ENCODE data around the gene UNC13A.

UNC13A gene

GRCh38 chr19:17722655-17723240, 34.6 kb upstream of the UNC13A start:
- Histone ChIP-seq H3K27me3 (no peaks in the 10 kb centered on the region), H3K4me3 (no peak overlapping the region), H3K9me3 (no peaks in the 10 kb centered on the region), H3K4me1 (peaks cover 0 to 44% (median 36%) of the 10 kb centered on the region in 4 donors), H3K27ac (no peak overlapping the region), H3K36me3 (peaks cover 31 to 60% (median 44%) of the 10 kb centered on the region in 3 donors)
- DNase-seq = no peak
- TF ChIP-seq CTCF (IDR thresholded peaks at IDR 0.05) = no peak
- intact Hi-C loops (cut with DNase I; ENCODE audit: low total_unique reads) = no loop called here

GRCh38 chr19:17721821-17722220, 33.7 kb upstream of the UNC13A start:
- peak in 1 of 2 donors; percentile 51 for DNase-seq
- peaks cover 0 to 53% (median 43%) of the 10 kb centered on the region in 4 donors for H3K4me1 ChIP-seq
- peaks cover 21 to 51% (median 35%) of the 10 kb centered on the region in 3 donors for H3K36me3 ChIP-seq
- intact Hi-C loops (cut with DNase I; ENCODE audit: low total_unique reads) = no loop called here
- TF ChIP-seq CTCF (IDR thresholded peaks at IDR 0.05) = no peak
- no peaks in the 10 kb centered on the region for H3K9me3 ChIP-seq
- peak overlapping the region; percentile 66 to 71 for H3K4me3 ChIP-seq
- H3K27ac ChIP-seq = no peak overlapping the region
- no peaks in the 10 kb centered on the region for H3K27me3 ChIP-seq

- Histone ChIP-seq H3K9me3 (no peaks in the 10 kb centered on the region), H3K36me3 (peaks cover 15 to 44% (median 28%) of the 10 kb centered on the region in 3 donors), H3K27me3 (no peaks in the 10 kb centered on the region), H3K4me1 (peaks cover 0 to 56% (median 44%) of the 10 kb centered on the region in 4 donors), H3K4me3 (peak overlapping the region; percentile 66 to 71), H3K27ac (no peak overlapping the region)
- TF ChIP-seq CTCF (IDR thresholded peaks at IDR 0.05) = no peak
- no peak for DNase-seq
- intact Hi-C loops (cut with DNase I; ENCODE audit: low total_unique reads) = no loop called here
Measured at GRCh38 chr19:17721111-17721628, 33.0 kb upstream of the UNC13A start.

- no peaks in the 10 kb centered on the region for H3K9me3 ChIP-seq
- H3K36me3 ChIP-seq = peaks cover 8 to 37% (median 21%) of the 10 kb centered on the region in 3 donors
- TF ChIP-seq CTCF (IDR thresholded peaks at IDR 0.05) = no peak
- H3K27me3 ChIP-seq = no peaks in the 10 kb centered on the region
- DNase-seq = no peak
- peak overlapping the region; percentile 66 to 71 for H3K4me3 ChIP-seq
- intact Hi-C loops (cut with DNase I; ENCODE audit: low total_unique reads) = no loop called here
- H3K4me1 ChIP-seq = peaks cover 0 to 56% (median 44%) of the 10 kb centered on the region in 4 donors
- peak overlapping the region in 1 of 2 donors; percentile 62 for H3K27ac ChIP-seq
Measured at GRCh38 chr19:17720440-17720839, 32.3 kb upstream of the UNC13A start.

- Histone ChIP-seq H3K4me3 (peak overlapping the region; percentile 66 to 71), H3K27ac (peak overlapping the region; percentile 62 to 65), H3K9me3 (no peaks in the 10 kb centered on the region), H3K27me3 (no peaks in the 10 kb centered on the region), H3K4me1 (peaks cover 0 to 56% (median 44%) of the 10 kb centered on the region in 4 donors), H3K36me3 (peaks cover 5 to 31% (median 15%) of the 10 kb centered on the region in 3 donors)
- no peak for TF ChIP-seq CTCF (IDR thresholded peaks at IDR 0.05)
- intact Hi-C loops (cut with DNase I; ENCODE audit: low total_unique reads) = loop anchor here (5.0 kb wide), 1 partner anchor 38 kb away; no protein-coding TSS in a partner anchor
- no peak for DNase-seq
Measured at GRCh38 chr19:17719730-17720400, 31.7 kb upstream of the UNC13A start.

All from tibial artery (tissue), 4 donors.